WTC11 (cell line): ENCODE results near the gene USP27X. TPM values are rescaled to one million over a fixed set of nuclear protein-coding genes. Genes with fewer than 3 reads are reported as not detected.

Experiments used
- ATAC-seq: fragments of 200-7000 bp; cut with Tn5 transposase; 2 replicates; pipeline ENCODE4 v1.10.0; 2021; ENCODE audit warnings: mild to moderate bottlenecking, moderate library complexity
- CTCF ChIA-PET: fragments of 300-600 bp; sonication (Branson Sonifier 250); formaldehyde crosslinking; loops from one replicate; lab custom pipeline; 2021; ENCODE audit warnings: antibody characterized with exemption; lab: Charles Lee
- POLR2A ChIA-PET: fragments of 350-600 bp; sonication (Branson Sonifier 250); formaldehyde crosslinking; loops from one replicate; lab custom pipeline; 2021; ENCODE audit warnings: antibody characterized with exemption; lab: Charles Lee
- DNase-seq: peaks from one replicate; pipeline ENCODE4 v3.0.0; 2021; ENCODE audit warnings: low spot score
- H3K27ac Mint-ChIP-seq: 2 replicates; pipeline ENCODE4 v1.8.0; 2021; ENCODE audit warnings: mixed read lengths
- H3K27me3 Mint-ChIP-seq: 2 replicates; pipeline ENCODE4 v1.8.0; 2021; ENCODE audit warnings: low read depth, mild to moderate bottlenecking, moderate library complexity, mixed read lengths
- H3K36me3 Mint-ChIP-seq: 2 replicates; pipeline ENCODE4 v1.8.0; 2021; ENCODE audit warnings: mixed read lengths
- H3K4me1 Mint-ChIP-seq: 2 replicates; pipeline ENCODE4 v1.8.0; 2022; ENCODE audit warnings: mixed read lengths
- H3K4me3 Mint-ChIP-seq: 2 replicates; pipeline ENCODE4 v1.8.0; 2021; ENCODE audit warnings: mild to moderate bottlenecking, moderate library complexity, mixed read lengths
- H3K9me3 Mint-ChIP-seq: 2 replicates; pipeline ENCODE4 v1.8.0; 2021; ENCODE audit warnings: mixed read lengths
- ATF1 ChIP-seq: sonication (generic); formaldehyde crosslinking; IDR thresholded peaks from 2 replicates; pipeline ENCODE4 v1.8.1; 2023; ENCODE audit warnings: mild to moderate bottlenecking, moderate library complexity, missing genetic modification reagents
- CBFB ChIP-seq: sonication (generic); formaldehyde crosslinking; IDR thresholded peaks from 2 replicates; pipeline ENCODE4 v1.8.1; 2022; ENCODE audit warnings: mild to moderate bottlenecking, low read depth, missing genetic modification reagents
- CREM ChIP-seq: sonication (generic); formaldehyde crosslinking; IDR thresholded peaks from 2 replicates; pipeline ENCODE4 v1.8.1; 2022; ENCODE audit warnings: mild to moderate bottlenecking, missing genetic modification reagents, moderate library complexity
- EMX1 ChIP-seq: fragments of 250-450 bp; sonication (Bioruptor Pico); IDR thresholded peaks from 2 replicates; pipeline ENCODE4 v1.8.0; 2021; ENCODE audit warnings: mild to moderate bottlenecking
- ETV6 ChIP-seq: sonication (generic); formaldehyde crosslinking; IDR thresholded peaks from 2 replicates; pipeline ENCODE4 v1.8.1; 2022; ENCODE audit warnings: mild to moderate bottlenecking, missing genetic modification reagents
- JAZF1 ChIP-seq: fragments of 250-450 bp; sonication (Bioruptor Pico); IDR thresholded peaks from 2 replicates; pipeline ENCODE4 v1.9.0; 2021; ENCODE audit warnings: moderate library complexity, mild to moderate bottlenecking, inconsistent platforms
- NR1H2 ChIP-seq: sonication (generic); formaldehyde crosslinking; IDR thresholded peaks from 2 replicates; pipeline ENCODE4 v1.9.0; 2021; ENCODE audit warnings: mild to moderate bottlenecking, moderate library complexity, missing genetic modification reagents
- OVOL2 ChIP-seq: fragments of 250-450 bp; sonication (Bioruptor Pico); IDR thresholded peaks from 2 replicates; pipeline ENCODE4 v1.9.0; 2021; ENCODE audit warnings: mild to moderate bottlenecking, borderline replicate concordance
- SMAD3 ChIP-seq: sonication (generic); formaldehyde crosslinking; IDR thresholded peaks from 2 replicates; pipeline ENCODE4 v1.8.0; 2022; ENCODE audit warnings: missing genetic modification reagents, mild to moderate bottlenecking, borderline replicate concordance
- SMAD4 ChIP-seq: sonication (generic); formaldehyde crosslinking; IDR thresholded peaks from 2 replicates; pipeline ENCODE4 v1.8.0; 2022; ENCODE audit warnings: mild to moderate bottlenecking, missing genetic modification reagents
- SP1 ChIP-seq: sonication (generic); formaldehyde crosslinking; conservative IDR thresholded peaks from 2 replicates; pipeline ENCODE4 v1.8.1; 2022; ENCODE audit warnings: missing genetic modification reagents
- TEAD1 ChIP-seq: sonication (generic); formaldehyde crosslinking; IDR thresholded peaks from 2 replicates; pipeline ENCODE4 v1.8.0; 2022; ENCODE audit warnings: mild to moderate bottlenecking, missing genetic modification reagents
- ZNF232 ChIP-seq: sonication (generic); formaldehyde crosslinking; IDR thresholded peaks from 2 replicates; pipeline ENCODE4 v1.8.0; 2022; ENCODE audit warnings: mild to moderate bottlenecking, missing genetic modification reagents
- total RNA-seq: library from RNA; stranded (reverse); gene quantifications from 3 replicates; pipeline ENCODE4 v1.2.3, GENCODE V29; 2021
- TF ChIP-seq, protein P1 (sequence below): sonication (generic); formaldehyde crosslinking; IDR thresholded peaks from 2 replicates; pipeline ENCODE4 v1.8.0; 2023; ENCODE audit warnings: mild to moderate bottlenecking, missing genetic modification reagents
- TF ChIP-seq, protein P2 (sequence below): sonication (generic); formaldehyde crosslinking; conservative IDR thresholded peaks from 2 replicates; pipeline ENCODE4 v1.8.1; 2023; ENCODE audit warnings: mild to moderate bottlenecking, low read depth, missing genetic modification reagents, moderate library complexity
- TF ChIP-seq, protein P3 (sequence below): sonication (generic); formaldehyde crosslinking; IDR thresholded peaks from 2 replicates; pipeline ENCODE4 v1.8.0; 2023; ENCODE audit warnings: missing genetic modification reagents, mild to moderate bottlenecking, borderline replicate concordance
- TF ChIP-seq, protein P4 (sequence below): sonication (generic); formaldehyde crosslinking; IDR thresholded peaks from 2 replicates; pipeline ENCODE4 v1.8.1; 2022; ENCODE audit warnings: low read depth, mild to moderate bottlenecking, moderate library complexity, missing genetic modification reagents, borderline replicate concordance
- TF ChIP-seq, protein P5 (sequence below): sonication (generic); formaldehyde crosslinking; IDR thresholded peaks from 2 replicates; pipeline ENCODE4 v1.8.1; 2022; ENCODE audit warnings: mild to moderate bottlenecking, moderate library complexity, missing genetic modification reagents
- TF ChIP-seq, protein P6 (sequence below): sonication (generic); formaldehyde crosslinking; IDR thresholded peaks from 2 replicates; pipeline ENCODE4 v1.8.1; 2023; ENCODE audit warnings: mild to moderate bottlenecking, missing genetic modification reagents, moderate library complexity

USP27X gene
- total RNA-seq, 1 experiment from 2014 or later, result 5.1 TPM

DNA sequence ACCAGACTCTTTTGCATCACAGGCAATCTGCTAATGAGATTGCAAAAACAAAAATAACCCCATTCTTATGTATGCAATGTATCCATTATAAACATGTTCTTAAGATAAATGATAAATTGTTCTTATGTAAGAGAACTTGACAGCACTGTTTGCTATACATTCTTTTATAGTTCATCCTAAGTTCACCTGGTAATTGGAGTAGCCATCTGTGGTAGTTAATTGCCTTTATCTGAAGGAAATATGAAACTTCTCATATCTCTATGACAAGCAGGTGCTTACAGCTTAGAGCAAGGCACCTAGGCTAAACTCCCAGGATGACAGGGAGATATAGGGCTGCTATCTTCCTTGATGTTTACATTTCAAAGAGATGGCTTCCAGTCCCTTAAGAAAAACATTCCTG, 21.8 kb downstream of the USP27X start (continued):
- no peak for TF ChIP-seq OVOL2 (CRISPR knock-in tag)
- TF ChIP-seq, protein P1, sequence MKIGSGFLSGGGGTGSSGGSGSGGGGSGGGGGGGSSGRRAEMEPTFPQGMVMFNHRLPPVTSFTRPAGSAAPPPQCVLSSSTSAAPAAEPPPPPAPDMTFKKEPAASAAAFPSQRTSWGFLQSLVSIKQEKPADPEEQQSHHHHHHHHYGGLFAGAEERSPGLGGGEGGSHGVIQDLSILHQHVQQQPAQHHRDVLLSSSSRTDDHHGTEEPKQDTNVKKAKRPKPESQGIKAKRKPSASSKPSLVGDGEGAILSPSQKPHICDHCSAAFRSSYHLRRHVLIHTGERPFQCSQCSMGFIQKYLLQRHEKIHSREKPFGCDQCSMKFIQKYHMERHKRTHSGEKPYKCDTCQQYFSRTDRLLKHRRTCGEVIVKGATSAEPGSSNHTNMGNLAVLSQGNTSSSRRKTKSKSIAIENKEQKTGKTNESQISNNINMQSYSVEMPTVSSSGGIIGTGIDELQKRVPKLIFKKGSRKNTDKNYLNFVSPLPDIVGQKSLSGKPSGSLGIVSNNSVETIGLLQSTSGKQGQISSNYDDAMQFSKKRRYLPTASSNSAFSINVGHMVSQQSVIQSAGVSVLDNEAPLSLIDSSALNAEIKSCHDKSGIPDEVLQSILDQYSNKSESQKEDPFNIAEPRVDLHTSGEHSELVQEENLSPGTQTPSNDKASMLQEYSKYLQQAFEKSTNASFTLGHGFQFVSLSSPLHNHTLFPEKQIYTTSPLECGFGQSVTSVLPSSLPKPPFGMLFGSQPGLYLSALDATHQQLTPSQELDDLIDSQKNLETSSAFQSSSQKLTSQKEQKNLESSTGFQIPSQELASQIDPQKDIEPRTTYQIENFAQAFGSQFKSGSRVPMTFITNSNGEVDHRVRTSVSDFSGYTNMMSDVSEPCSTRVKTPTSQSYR (CRISPR knock-in tag), result no peak
- no peak for TF ChIP-seq ZNF232 (CRISPR knock-in tag)
- no peak for TF ChIP-seq ETV6
- TF ChIP-seq SP1 (CRISPR knock-in tag), result no peak
- no peak for TF ChIP-seq ATF1 (CRISPR knock-in tag)
- TF ChIP-seq EMX1 (CRISPR knock-in tag), result no peak

DNA sequence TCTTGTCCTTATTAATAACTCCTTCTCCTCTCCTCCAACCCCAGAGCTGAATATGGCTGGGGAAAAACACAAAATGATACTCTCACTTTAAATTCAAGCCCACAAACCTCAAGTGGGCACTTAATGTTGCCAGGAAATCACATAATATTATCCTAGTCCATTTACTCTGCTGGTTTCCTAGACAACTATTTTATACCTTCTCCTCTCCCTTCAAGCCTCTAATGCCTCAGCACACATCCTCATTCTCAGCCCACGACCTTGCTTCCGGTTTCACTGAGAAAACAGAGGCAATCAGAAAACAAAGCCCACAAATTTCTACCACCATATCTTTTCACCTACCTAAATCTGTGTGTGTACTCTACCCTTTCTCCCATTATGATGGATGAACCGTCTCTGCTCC, 31.1 kb downstream of the USP27X start:
- H3K4me1 Mint-ChIP-seq, result no peaks in the 10 kb centered on the region
- H3K4me3 Mint-ChIP-seq, result no peak overlapping the region
- no peaks in the 10 kb centered on the region for H3K9me3 Mint-ChIP-seq
- TF ChIP-seq CBFB (CRISPR knock-in tag) (no peak), ATF1 (CRISPR knock-in tag) (no peak), NR1H2 (CRISPR knock-in tag) (no peak), SMAD3 (CRISPR knock-in tag) (no peak), SMAD4 (no peak), JAZF1 (CRISPR knock-in tag) (no peak), CREM (CRISPR knock-in tag) (no peak), TEAD1 (CRISPR knock-in tag) (no peak)
- TF ChIP-seq, protein P2, sequence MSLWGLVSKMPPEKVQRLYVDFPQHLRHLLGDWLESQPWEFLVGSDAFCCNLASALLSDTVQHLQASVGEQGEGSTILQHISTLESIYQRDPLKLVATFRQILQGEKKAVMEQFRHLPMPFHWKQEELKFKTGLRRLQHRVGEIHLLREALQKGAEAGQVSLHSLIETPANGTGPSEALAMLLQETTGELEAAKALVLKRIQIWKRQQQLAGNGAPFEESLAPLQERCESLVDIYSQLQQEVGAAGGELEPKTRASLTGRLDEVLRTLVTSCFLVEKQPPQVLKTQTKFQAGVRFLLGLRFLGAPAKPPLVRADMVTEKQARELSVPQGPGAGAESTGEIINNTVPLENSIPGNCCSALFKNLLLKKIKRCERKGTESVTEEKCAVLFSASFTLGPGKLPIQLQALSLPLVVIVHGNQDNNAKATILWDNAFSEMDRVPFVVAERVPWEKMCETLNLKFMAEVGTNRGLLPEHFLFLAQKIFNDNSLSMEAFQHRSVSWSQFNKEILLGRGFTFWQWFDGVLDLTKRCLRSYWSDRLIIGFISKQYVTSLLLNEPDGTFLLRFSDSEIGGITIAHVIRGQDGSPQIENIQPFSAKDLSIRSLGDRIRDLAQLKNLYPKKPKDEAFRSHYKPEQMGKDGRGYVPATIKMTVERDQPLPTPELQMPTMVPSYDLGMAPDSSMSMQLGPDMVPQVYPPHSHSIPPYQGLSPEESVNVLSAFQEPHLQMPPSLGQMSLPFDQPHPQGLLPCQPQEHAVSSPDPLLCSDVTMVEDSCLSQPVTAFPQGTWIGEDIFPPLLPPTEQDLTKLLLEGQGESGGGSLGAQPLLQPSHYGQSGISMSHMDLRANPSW, result no peak
- TF ChIP-seq, protein P3, sequence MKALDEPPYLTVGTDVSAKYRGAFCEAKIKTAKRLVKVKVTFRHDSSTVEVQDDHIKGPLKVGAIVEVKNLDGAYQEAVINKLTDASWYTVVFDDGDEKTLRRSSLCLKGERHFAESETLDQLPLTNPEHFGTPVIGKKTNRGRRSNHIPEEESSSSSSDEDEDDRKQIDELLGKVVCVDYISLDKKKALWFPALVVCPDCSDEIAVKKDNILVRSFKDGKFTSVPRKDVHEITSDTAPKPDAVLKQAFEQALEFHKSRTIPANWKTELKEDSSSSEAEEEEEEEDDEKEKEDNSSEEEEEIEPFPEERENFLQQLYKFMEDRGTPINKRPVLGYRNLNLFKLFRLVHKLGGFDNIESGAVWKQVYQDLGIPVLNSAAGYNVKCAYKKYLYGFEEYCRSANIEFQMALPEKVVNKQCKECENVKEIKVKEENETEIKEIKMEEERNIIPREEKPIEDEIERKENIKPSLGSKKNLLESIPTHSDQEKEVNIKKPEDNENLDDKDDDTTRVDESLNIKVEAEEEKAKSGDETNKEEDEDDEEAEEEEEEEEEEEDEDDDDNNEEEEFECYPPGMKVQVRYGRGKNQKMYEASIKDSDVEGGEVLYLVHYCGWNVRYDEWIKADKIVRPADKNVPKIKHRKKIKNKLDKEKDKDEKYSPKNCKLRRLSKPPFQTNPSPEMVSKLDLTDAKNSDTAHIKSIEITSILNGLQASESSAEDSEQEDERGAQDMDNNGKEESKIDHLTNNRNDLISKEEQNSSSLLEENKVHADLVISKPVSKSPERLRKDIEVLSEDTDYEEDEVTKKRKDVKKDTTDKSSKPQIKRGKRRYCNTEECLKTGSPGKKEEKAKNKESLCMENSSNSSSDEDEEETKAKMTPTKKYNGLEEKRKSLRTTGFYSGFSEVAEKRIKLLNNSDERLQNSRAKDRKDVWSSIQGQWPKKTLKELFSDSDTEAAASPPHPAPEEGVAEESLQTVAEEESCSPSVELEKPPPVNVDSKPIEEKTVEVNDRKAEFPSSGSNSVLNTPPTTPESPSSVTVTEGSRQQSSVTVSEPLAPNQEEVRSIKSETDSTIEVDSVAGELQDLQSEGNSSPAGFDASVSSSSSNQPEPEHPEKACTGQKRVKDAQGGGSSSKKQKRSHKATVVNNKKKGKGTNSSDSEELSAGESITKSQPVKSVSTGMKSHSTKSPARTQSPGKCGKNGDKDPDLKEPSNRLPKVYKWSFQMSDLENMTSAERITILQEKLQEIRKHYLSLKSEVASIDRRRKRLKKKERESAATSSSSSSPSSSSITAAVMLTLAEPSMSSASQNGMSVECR (CRISPR knock-in tag), result no peak
- TF ChIP-seq, protein P4, sequence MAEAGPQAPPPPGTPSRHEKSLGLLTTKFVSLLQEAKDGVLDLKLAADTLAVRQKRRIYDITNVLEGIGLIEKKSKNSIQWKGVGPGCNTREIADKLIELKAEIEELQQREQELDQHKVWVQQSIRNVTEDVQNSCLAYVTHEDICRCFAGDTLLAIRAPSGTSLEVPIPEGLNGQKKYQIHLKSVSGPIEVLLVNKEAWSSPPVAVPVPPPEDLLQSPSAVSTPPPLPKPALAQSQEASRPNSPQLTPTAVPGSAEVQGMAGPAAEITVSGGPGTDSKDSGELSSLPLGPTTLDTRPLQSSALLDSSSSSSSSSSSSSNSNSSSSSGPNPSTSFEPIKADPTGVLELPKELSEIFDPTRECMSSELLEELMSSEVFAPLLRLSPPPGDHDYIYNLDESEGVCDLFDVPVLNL (CRISPR knock-in tag), result no peak
- TF ChIP-seq, protein P5, sequence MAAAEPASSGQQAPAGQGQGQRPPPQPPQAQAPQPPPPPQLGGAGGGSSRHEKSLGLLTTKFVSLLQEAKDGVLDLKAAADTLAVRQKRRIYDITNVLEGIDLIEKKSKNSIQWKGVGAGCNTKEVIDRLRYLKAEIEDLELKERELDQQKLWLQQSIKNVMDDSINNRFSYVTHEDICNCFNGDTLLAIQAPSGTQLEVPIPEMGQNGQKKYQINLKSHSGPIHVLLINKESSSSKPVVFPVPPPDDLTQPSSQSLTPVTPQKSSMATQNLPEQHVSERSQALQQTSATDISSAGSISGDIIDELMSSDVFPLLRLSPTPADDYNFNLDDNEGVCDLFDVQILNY (CRISPR knock-in tag), result no peak
- TF ChIP-seq, protein P6, sequence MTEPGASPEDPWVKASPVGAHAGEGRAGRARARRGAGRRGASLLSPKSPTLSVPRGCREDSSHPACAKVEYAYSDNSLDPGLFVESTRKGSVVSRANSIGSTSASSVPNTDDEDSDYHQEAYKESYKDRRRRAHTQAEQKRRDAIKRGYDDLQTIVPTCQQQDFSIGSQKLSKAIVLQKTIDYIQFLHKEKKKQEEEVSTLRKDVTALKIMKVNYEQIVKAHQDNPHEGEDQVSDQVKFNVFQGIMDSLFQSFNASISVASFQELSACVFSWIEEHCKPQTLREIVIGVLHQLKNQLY (CRISPR knock-in tag), result no peak
- H3K27me3 Mint-ChIP-seq, result no peaks in the 10 kb centered on the region; the same call in 1 of the 2 replicates
- ATAC-seq (no peak), DNase-seq (no peak)
- ChIA-PET POLR2A (no interaction called here), CTCF (interaction anchor here (1.3 kb wide), 1 partner anchor 32 kb away, joined by 3 read pairs; the partner anchor contains the start of gene USP27X)
- no peak overlapping the region for H3K27ac Mint-ChIP-seq
- H3K36me3 Mint-ChIP-seq, result no peaks in the 10 kb centered on the region
